ENCODE measurements around the gene PEX16.

The PEX16 gene

GRCh38 chr11:45876401-45876800, 41.3 kb downstream of the PEX16 start:
- no peak for DNase-seq (ENCODE audit: low read depth)

- DNase-seq (ENCODE audit: low read depth) = peak; percentile 98
Observed at GRCh38 chr11:45872651-45873356, 44.9 kb downstream of the PEX16 start.

GRCh38 chr11:45871638-45872037, 46.0 kb downstream of the PEX16 start:
- no peak for DNase-seq (ENCODE audit: low read depth)

GRCh38 chr11:45870706-45871105, 47.0 kb downstream of the PEX16 start:
- no peak for DNase-seq (ENCODE audit: low read depth)

GRCh38 chr11:45869551-45869950, 48.1 kb downstream of the PEX16 start:
- DNase-seq (ENCODE audit: low read depth) = no peak

- DNase-seq (ENCODE audit: low read depth) = no peak
Observed at GRCh38 chr11:45864041-45864440, 53.6 kb downstream of the PEX16 start.

GRCh38 chr11:45860764-45861510, 56.7 kb downstream of the PEX16 start:
- no peak for DNase-seq (ENCODE audit: low read depth)

GRCh38 chr11:45860348-45860747, 57.3 kb downstream of the PEX16 start:
- DNase-seq (ENCODE audit: low read depth) = no peak
